HCT116 (cell line): ENCODE results near the gene TCHH. TPM values are rescaled to one million over a fixed set of nuclear protein-coding genes. Genes with fewer than 3 reads are reported as not detected.

Experiments
- total RNA-seq: library from RNA; stranded (reverse); gene quantifications from one replicate; pipeline ENCODE4 v1.2.1, GENCODE V29; 2021; ENCODE audit not compliant: unreplicated experiment

TCHH gene
- total RNA-seq, 1 experiment from 2014 or later, result 0.02 TPM

Other genes with a start within 250 kb of the TCHH start
- gene THEM4, start 205.9 kb downstream of the TCHH start, total RNA-seq, result 17.0 TPM
- 340 TPM for gene S100A10, start 121.6 kb downstream of the TCHH start, total RNA-seq
- 229 TPM for gene S100A11, start 78.4 kb downstream of the TCHH start, total RNA-seq
- not detected for gene TCHHL1, start 26.4 kb downstream of the TCHH start, total RNA-seq
- not detected for gene RPTN, start 43.8 kb upstream of the TCHH start, total RNA-seq
- not detected for gene HRNR, start 108.7 kb upstream of the TCHH start, total RNA-seq
- 0.02 TPM for gene FLG, start 209.8 kb upstream of the TCHH start, total RNA-seq
- gene FLG2, start 244.6 kb upstream of the TCHH start, total RNA-seq, result not detected